HUES64 (cell line): ENCODE data around the gene CC2D2B.
A peak's percentile ranks its signal among the peaks of the same experiment; 100 is the strongest.
"Not testable (repeated sequence)": the region's sequence is repeated elsewhere in the genome, so short reads cannot be mapped to it uniquely, and the experiment has no call there.

Experiments
- H3K27ac ChIP-seq: 2 replicates; pipeline ENCODE4 v1.7.0; 2013; ENCODE audit warnings: low read depth, low read length, inconsistent platforms
- H3K27me3 ChIP-seq: 2 replicates; pipeline ENCODE4 v1.6.1; 2013; ENCODE audit warnings: mild to moderate bottlenecking, low read length; ENCODE audit not compliant: insufficient read depth
- H3K36me3 ChIP-seq: 2 replicates; pipeline ENCODE4 v1.6.1; 2013; ENCODE audit warnings: mild to moderate bottlenecking, low read length; ENCODE audit not compliant: insufficient read depth
- H3K4me1 ChIP-seq: 2 replicates; pipeline ENCODE4 v1.6.1; 2013; ENCODE audit warnings: mild to moderate bottlenecking, low read length, moderate library complexity; ENCODE audit not compliant: insufficient read depth
- H3K4me3 ChIP-seq: 2 replicates; pipeline ENCODE4 v1.5.1; 2013; ENCODE audit warnings: mild to moderate bottlenecking, low read length, moderate library complexity
- H3K9ac ChIP-seq: 2 replicates; pipeline ENCODE4 v1.6.1; 2013; ENCODE audit warnings: mild to moderate bottlenecking, low read depth, low read length
- H3K9me3 ChIP-seq: 2 replicates; pipeline ENCODE4 v1.6.1; 2013; ENCODE audit warnings: low read depth, low read length; ENCODE audit not compliant: insufficient read depth
- WGBS: fragments of 150-250, 120-280 bp; methylation state at CpG from one replicate; pipeline ENCODE4 v1.1.7; 2013; ENCODE audit warnings: missing lambda C conversion rate; 5-methylcytosine and 5-hydroxymethylcytosine counted together

CC2D2B gene

DNA sequence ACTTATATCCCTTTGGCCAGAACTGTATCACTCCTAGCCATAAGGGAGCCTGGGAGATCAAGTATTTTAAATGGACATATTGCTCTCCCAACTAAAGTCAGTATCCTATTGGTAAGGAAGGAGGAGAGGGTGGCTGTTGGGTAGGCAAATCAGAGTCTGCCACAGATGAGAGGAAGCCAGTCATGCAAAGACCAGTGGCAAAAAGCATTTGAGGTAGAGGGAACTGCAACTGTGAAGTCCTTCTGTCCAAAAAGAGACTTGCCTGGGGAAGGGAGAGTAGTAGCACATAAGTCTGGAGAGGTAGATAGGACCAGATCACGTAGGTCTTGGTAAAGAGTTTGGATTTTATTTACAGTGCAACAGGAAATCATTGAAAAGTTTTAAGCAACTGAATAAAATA is 126.8 kb downstream of the CC2D2B start:
- no peak overlapping the region for H3K9ac ChIP-seq
- H3K4me1 ChIP-seq: no peaks in the 10 kb centered on the region
- 93% methylated on average over 1 of the region's 1 CpG for WGBS
- no peaks in the 10 kb centered on the region for H3K27me3 ChIP-seq
- no peak overlapping the region for H3K4me3 ChIP-seq
- no peak overlapping the region for H3K27ac ChIP-seq
- no peaks in the 10 kb centered on the region for H3K36me3 ChIP-seq
- H3K9me3 ChIP-seq: no peaks in the 10 kb centered on the region

- 0 out of 2 replicates have a peak, but pooled peaks cover 2% of the 10 kb centered on the region for H3K4me1 ChIP-seq
- H3K9me3 ChIP-seq: 0 out of 2 replicates have a peak, but pooled peaks cover 2% of the 10 kb centered on the region
- H3K36me3 ChIP-seq: no peaks in the 10 kb centered on the region
- H3K27ac ChIP-seq: no peak overlapping the region
- H3K9ac ChIP-seq: no peak overlapping the region
- peaks cover 12% of the 10 kb centered on the region for H3K27me3 ChIP-seq
- no peak overlapping the region for H3K4me3 ChIP-seq
- 87% methylated on average over 4 of the region's 4 CpGs for WGBS
Observed at GRCh38 chr10:96038476-96039387, 131.0 kb downstream of the CC2D2B start.

DNA sequence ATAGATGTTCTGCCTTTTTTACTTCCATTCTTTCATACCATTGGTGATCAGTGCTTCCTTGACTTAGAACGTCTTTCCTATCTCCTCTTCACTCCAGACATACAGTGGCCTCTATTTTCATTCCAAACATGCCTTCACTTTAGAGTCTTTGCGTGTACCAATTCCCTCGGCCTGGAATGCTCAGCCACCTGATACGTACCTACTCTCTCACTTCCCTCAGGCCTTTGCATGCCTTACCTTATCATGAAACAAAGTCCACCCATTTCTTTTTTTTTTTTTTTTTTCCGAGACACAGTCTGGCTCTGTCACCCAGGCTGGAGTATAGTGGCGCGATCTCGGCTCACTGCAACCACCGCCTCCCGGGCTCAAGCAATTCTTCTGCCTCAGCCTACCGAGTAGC is 133.4 kb downstream of the CC2D2B start:
- peaks cover 12% of the 10 kb centered on the region for H3K27me3 ChIP-seq
- H3K27ac ChIP-seq: no peak overlapping the region
- H3K4me1 ChIP-seq: peaks cover 9% of the 10 kb centered on the region; the same call in 1 of the 2 replicates
- no peak overlapping the region for H3K4me3 ChIP-seq
- H3K9ac ChIP-seq: no peak overlapping the region
- H3K36me3 ChIP-seq: peaks cover 4% of the 10 kb centered on the region
- WGBS: 85% methylated on average over 11 of the region's 11 CpGs
- H3K9me3 ChIP-seq: 0 out of 2 replicates have a peak, but pooled peaks cover 2% of the 10 kb centered on the region

DNA sequence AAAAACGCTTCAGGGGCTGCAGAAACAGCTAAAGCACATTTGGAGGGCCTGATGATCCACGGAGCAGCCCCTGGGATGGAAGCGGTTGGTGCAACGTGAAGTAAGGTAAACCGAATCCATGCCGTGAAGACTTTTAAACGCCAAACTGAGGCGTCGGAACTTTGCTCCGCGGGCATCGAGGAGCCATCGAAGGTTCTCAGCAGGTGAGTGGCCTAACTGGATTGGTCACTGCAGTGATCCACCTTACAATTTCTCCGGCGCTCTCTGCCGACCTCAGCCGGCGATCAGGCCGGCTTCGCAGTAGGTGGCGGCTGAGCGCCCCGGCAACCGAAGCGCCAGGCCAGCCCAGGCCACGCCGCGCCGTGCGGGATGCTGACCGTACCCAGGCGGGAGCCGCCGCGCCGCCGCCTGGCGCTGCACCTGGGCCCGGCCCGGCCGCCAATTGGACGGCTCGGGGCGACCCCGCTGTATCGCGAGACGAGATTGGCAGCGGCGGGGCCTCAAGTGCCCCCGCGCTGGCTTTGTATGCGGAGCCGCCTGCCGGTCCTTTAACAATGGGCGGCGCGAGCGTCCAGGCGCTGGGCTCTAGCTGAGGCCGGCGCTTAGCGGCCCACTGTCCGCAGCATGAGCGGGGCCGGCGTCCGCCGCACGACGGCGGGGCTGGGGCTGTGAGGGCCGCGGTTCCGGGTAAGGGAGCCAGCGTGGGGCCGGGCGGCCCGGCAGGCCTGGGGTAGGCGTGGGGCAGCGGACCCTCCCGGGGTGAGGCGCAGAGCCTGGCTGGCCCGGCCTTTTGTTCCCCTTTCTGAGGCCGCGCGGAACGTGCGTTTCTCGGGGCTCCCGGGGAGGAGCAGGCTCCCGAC is 135.5 kb downstream of the CC2D2B start, which contains the start of gene CCNJ:
CCNJ (plus strand) TSS at position 551 of the 860 bp plus-strand sequence. CDS start 811 bp downstream, outside the sequence.
- 3% methylated on average over 92 of the region's 92 CpGs for WGBS
- peaks cover 12% of the 10 kb centered on the region for H3K27me3 ChIP-seq
- peak within 1 kb of the TSS; percentile 91 for H3K27ac ChIP-seq
- peaks cover 9% of the 10 kb centered on the region; the same call in 1 of the 2 replicates for H3K4me1 ChIP-seq
- H3K36me3 ChIP-seq: peaks cover 26% of the 10 kb centered on the region
- peak within 1 kb of the TSS; percentile 99 for H3K9ac ChIP-seq
- peak within 1 kb of the TSS; percentile 96 for H3K4me3 ChIP-seq
- H3K9me3 ChIP-seq: 0 out of 2 replicates have a peak, but pooled peaks cover 2% of the 10 kb centered on the region

- Histone ChIP-seq H3K9me3 (0 out of 2 replicates have a peak, but pooled peaks cover 2% of the 10 kb centered on the region), H3K4me3 (peak overlapping the region; percentile 96), H3K4me1 (peaks cover 9% of the 10 kb centered on the region; the same call in 1 of the 2 replicates), H3K27me3 (peaks cover 12% of the 10 kb centered on the region), H3K36me3 (peaks cover 34% of the 10 kb centered on the region), H3K9ac (peak overlapping the region; percentile 99), H3K27ac (peak overlapping the region; percentile 91)
- WGBS: under 1% methylated on average over 58 of the region's 58 CpGs
Observed at GRCh38 chr10:96043893-96044715, 136.3 kb downstream of the CC2D2B start.

DNA sequence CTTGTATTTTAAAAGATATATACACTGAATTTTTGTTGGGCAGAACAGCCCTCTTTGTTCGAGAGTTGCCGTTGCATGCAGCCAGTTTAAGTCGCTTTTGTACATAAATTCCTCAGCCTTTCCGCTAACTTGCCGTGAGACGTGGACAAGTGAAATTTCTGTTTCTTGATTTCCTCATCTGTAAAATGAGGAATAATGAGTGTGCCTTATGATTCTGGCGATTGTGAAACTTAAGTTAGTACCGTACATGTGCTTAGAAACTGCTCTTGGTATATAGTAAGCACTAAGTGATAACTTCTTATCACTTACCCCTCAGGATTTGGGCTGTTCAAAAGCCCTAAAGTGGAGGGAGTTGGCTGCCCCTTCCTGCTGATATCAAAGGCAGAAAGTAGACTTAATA is 137.0 kb downstream of the CC2D2B start:
- H3K27me3 ChIP-seq: peaks cover 12% of the 10 kb centered on the region
- peaks cover 9% of the 10 kb centered on the region; the same call in 1 of the 2 replicates for H3K4me1 ChIP-seq
- 4% methylated on average over 8 of the region's 8 CpGs for WGBS
- 0 out of 2 replicates have a peak, but pooled peaks cover 2% of the 10 kb centered on the region for H3K9me3 ChIP-seq
- peak overlapping the region; percentile 96 for H3K4me3 ChIP-seq
- peaks cover 37% of the 10 kb centered on the region for H3K36me3 ChIP-seq
- peak overlapping the region; percentile 99 for H3K9ac ChIP-seq
- 0 out of 2 replicates have a peak overlapping the region, but pooled peaks have one; percentile 91 for H3K27ac ChIP-seq

DNA sequence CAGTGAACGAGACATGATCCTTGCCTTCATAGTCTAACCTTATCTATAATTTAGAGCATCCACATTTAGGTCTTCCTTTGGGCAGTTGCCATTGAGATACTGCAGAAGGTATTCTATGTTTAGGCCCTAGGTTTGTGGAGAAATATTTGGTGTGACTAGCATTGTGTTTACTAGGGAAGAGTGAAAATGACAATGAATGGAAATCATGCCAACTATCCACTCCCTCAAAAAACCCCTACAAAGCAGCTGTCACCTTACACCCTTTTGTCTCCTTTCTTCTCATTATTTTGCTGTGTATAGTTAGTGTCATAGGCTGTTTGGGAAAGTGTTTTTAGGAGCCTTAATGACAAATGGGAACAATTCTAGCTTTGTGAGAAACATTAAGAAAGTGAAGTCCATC is 138.8 kb downstream of the CC2D2B start:
- 84% methylated on average over 1 of the region's 1 CpG for WGBS
- no peak overlapping the region for H3K27ac ChIP-seq
- H3K9ac ChIP-seq: no peak overlapping the region
- H3K4me1 ChIP-seq: peaks cover 9% of the 10 kb centered on the region; the same call in 1 of the 2 replicates
- 0 out of 2 replicates have a peak, but pooled peaks cover 2% of the 10 kb centered on the region for H3K9me3 ChIP-seq
- peaks cover 56% of the 10 kb centered on the region for H3K36me3 ChIP-seq
- H3K4me3 ChIP-seq: no peak overlapping the region
- peaks cover 12% of the 10 kb centered on the region for H3K27me3 ChIP-seq

DNA sequence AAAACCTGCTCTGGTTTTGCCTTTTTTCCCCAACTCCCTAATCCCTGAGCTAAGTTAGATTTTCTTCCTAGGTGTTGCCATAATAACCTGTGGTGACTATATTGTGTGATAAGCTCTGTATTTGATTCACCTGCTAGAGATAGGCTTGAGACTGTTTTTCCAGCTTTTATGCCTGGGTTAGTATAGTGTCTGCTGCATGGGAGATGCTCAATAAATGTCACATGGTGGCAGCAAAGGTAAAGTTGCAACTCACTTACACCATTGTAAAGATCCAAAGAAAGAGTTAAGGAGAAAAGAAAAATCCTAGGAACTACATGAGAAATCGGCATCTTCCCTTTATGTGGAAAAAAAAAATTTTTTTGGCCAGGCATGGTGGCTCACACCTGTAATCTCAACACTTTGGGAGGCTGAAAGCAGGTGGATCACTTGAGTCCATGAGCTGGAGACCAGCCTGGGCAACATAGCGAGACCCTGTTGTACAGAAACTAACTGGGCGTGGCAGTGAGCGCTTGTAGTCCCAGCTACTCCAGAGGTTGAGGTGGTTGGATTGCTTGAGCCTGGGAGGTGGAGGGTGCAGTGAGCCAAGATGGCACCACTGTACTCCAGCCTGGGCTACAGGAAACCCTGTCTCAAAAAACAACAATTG is 139.4 kb downstream of the CC2D2B start:
- peaks cover 9% of the 10 kb centered on the region; the same call in 1 of the 2 replicates for H3K4me1 ChIP-seq
- no peak overlapping the region for H3K27ac ChIP-seq
- peaks cover 61% of the 10 kb centered on the region for H3K36me3 ChIP-seq
- WGBS: 95% methylated on average over 4 of the region's 4 CpGs
- H3K9ac ChIP-seq: no peak overlapping the region
- no peak overlapping the region for H3K4me3 ChIP-seq
- H3K27me3 ChIP-seq: peaks cover 8% of the 10 kb centered on the region
- H3K9me3 ChIP-seq: 0 out of 2 replicates have a peak, but pooled peaks cover 2% of the 10 kb centered on the region

GRCh38 chr10:96047925-96048324 is 140.2 kb downstream of the CC2D2B start:
- H3K36me3 ChIP-seq: peaks cover 69% of the 10 kb centered on the region
- H3K9ac ChIP-seq, H3K27ac ChIP-seq, H3K4me3 ChIP-seq, H3K4me1 ChIP-seq, H3K27me3 ChIP-seq, H3K9me3 ChIP-seq: not testable (repeated sequence)
- 96% methylated on average over 2 of the region's 3 CpGs for WGBS

GRCh38 chr10:96049340-96049739 is 141.6 kb downstream of the CC2D2B start:
- Histone ChIP-seq H3K9ac (no peak overlapping the region), H3K27me3 (no peaks in the 10 kb centered on the region), H3K27ac (no peak overlapping the region), H3K9me3 (no peaks in the 10 kb centered on the region), H3K4me3 (no peak overlapping the region), H3K4me1 (peaks cover 7% of the 10 kb centered on the region; the same call in 1 of the 2 replicates), H3K36me3 (peaks cover 81% of the 10 kb centered on the region)
- no CpG with 5 or more reads among the region's 2 CpGs for whole genome bisulfite sequencing
